Keratinocyte (primary cell): ENCODE data around the gene CD59. TPM values are rescaled to one million over a fixed set of nuclear protein-coding genes. Genes with fewer than 3 reads are reported as not detected.
A peak's percentile ranks its signal among the peaks of the same experiment; 100 is the strongest.

Experiments used
- DNase-seq: peaks from one replicate; pipeline ENCODE4 v3.0.0-alpha.2; 2011; ENCODE audit warnings: low read depth, missing footprints, low spot score
- FAIRE-seq: peaks from 2 replicates; lab custom pipeline; 2011; peaks lifted over from hg19 to GRCh38; lab: Jason Lieb, UNC
- H2AFZ ChIP-seq: 2 replicates; pipeline ENCODE4 v1.6.0; 2012; ENCODE audit warnings: low read length, control low read depth, inconsistent platforms; ENCODE audit not compliant: control insufficient read depth
- H3K27ac ChIP-seq: 2 replicates; pipeline ENCODE4 v1.5.1; 2011; ENCODE audit warnings: low read length; ENCODE audit not compliant: control insufficient read depth, insufficient read depth
- H3K27me3 ChIP-seq: 3 replicates; pipeline ENCODE4 v1.6.0; 2011; ENCODE audit warnings: low read length; ENCODE audit not compliant: control insufficient read depth, insufficient read depth; ENCODE audit errors: extremely low read depth
- H3K36me3 ChIP-seq, 2 experiments: 2 replicates in 1 of 2; 3 replicates in 1 of 2; pipeline ENCODE4 v1.5.1; 2011; ENCODE audit warnings: low read length in 2 of 2, mild to moderate bottlenecking in 1 of 2; ENCODE audit not compliant: control insufficient read depth in 2 of 2, insufficient read depth in 2 of 2; ENCODE audit errors: extremely low read depth in 1 of 2
- H3K4me1 ChIP-seq: 3 replicates; pipeline ENCODE4 v1.5.1; 2011; ENCODE audit warnings: low read length; ENCODE audit not compliant: control insufficient read depth, insufficient read depth; ENCODE audit errors: extremely low read depth
- H3K4me2 ChIP-seq: 3 replicates; pipeline ENCODE4 v1.6.0; 2011; ENCODE audit warnings: low read depth, low read length; ENCODE audit not compliant: control insufficient read depth, insufficient read depth; ENCODE audit errors: extremely low read depth
- H3K4me3 ChIP-seq, 3 experiments: fragments of 200-600 bp in 1 of 3; sonication (generic) in 1 of 3; 2 replicates in 2 of 3; 3 replicates in 1 of 3; pipeline ENCODE4 v1.5.1; 2011 to 2016; ENCODE audit warnings: low read length in 3 of 3, mild to moderate bottlenecking in 3 of 3, control low read depth in 2 of 3, inconsistent platforms in 1 of 3, low read depth in 1 of 3, mixed read lengths in 1 of 3, mixed run types in 1 of 3, moderate library complexity in 1 of 3; ENCODE audit not compliant: control insufficient read depth in 2 of 3, insufficient read depth in 2 of 3; ENCODE audit errors: extremely low read depth in 1 of 3
- H3K79me2 ChIP-seq: 2 replicates; pipeline ENCODE4 v1.6.0; 2012; ENCODE audit warnings: low read length; ENCODE audit not compliant: control insufficient read depth, insufficient read depth
- H3K9ac ChIP-seq: 3 replicates; pipeline ENCODE4 v1.6.0; 2011; ENCODE audit warnings: low read length; ENCODE audit not compliant: control insufficient read depth, insufficient read depth; ENCODE audit errors: extremely low read depth
- H3K9me1 ChIP-seq: 3 replicates; pipeline ENCODE4 v1.6.0; 2011; ENCODE audit warnings: low read length; ENCODE audit not compliant: control insufficient read depth, insufficient read depth; ENCODE audit errors: extremely low read depth
- H3K9me3 ChIP-seq: 2 replicates; pipeline ENCODE4 v1.5.1; 2012; ENCODE audit warnings: low read depth, low read length; ENCODE audit not compliant: control insufficient read depth
- H4K20me1 ChIP-seq: 3 replicates; pipeline ENCODE4 v1.6.0; 2011; ENCODE audit warnings: low read length; ENCODE audit not compliant: control insufficient read depth, insufficient read depth; ENCODE audit errors: extremely low read depth
- EZH2 ChIP-seq: IDR thresholded peaks from one replicate; pipeline ENCODE4 v1.6.1; 2012; ENCODE audit warnings: inconsistent platforms, mild to moderate bottlenecking, low read length, moderate library complexity
- dilution Hi-C: fragments of 300-500 bp; cut with MboI; formaldehyde crosslinking; loops from one replicate; pipeline ENCODE4 v1.7.0; 2020; ENCODE audit warnings: low sequenced_read_pairs; ENCODE audit not compliant: extremely low pct_ligation_motif_present
- polyA plus RNA-seq, 5 experiments: library from polyadenylated mRNA; depleted of rRNA in 3 of 5; stranded (reverse) in 3 of 5; stranded (forward) in 1 of 5; unstranded in 1 of 5; fragments of >200 nt; gene quantifications; 1 replicate in 1 of 5; 2 replicates in 3 of 5; 3 replicates in 1 of 5; pipeline versions ENCODE4 v1.2.1 to v1.2.3, GENCODE V29; 2011 to 2012; ENCODE audit warnings: missing spikeins in 2 of 5, low read depth in 1 of 5, low replicate concordance in 1 of 5
- TF ChIP-seq, protein P1 (sequence below), 3 experiments: IDR thresholded peaks in 1 of 3; conservative IDR thresholded peaks in 1 of 3; optimal IDR thresholded peaks in 1 of 3; 2 replicates in 2 of 3; 3 replicates in 1 of 3; pipeline versions ENCODE3 to v1.5.1; 2011; ENCODE audit warnings: low read length in 3 of 3, mild to moderate bottlenecking in 3 of 3, moderate library complexity in 2 of 3, control low read depth in 1 of 3, inconsistent platforms in 1 of 3; ENCODE audit not compliant: insufficient read depth in 2 of 3; ENCODE audit errors: extremely low read depth in 1 of 3

CD59 gene
- polyA plus RNA-seq, 1 donor (not counting 4 experiments of a cell fraction or from before 2014, with no cell fraction given): 1,349 TPM

DNA sequence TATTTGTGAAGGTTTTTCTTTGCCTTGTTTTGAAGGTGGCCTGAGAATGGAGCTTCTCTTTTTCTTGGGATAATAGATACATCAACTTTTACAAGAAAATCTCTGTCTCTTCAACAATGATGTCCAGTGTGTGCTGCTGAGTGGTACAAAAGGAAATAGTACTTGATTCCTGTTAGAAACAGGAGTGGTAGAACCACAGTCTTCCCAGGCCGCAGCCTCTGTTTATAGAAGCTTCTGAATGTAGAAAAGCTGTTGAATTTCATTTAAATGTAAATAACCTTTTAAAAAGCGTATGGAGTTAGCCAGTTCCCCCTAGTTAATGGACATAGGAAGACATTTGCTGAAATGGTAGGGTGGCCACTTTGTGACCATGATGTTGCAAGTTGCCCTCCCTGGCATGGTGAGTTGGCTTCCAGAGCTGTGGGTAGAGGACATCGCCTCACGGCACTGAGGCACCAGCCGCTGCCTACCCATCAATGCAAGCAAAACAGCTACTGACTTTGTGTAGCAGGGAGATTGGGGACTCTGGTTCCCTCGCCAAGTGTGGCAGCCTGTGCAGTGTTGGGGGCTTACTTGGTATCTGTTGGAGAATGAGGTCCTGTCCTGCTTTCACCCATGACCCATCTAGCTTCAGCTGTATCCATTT is 67.1 kb downstream of the CD59 start:
- no peak for DNase-seq
- no peaks in the 10 kb centered on the region for H3K27me3 ChIP-seq
- no peaks in the 10 kb centered on the region for H3K79me2 ChIP-seq
- H3K27ac ChIP-seq: no peak overlapping the region
- H3K36me3 ChIP-seq: no peaks in the 10 kb centered on the region
- no peak overlapping the region for H3K4me2 ChIP-seq
- peaks cover 46% of the 10 kb centered on the region for H3K4me1 ChIP-seq
- no peak overlapping the region for H3K4me3 ChIP-seq
- H2AFZ ChIP-seq: no peak overlapping the region
- H4K20me1 ChIP-seq: no peaks in the 10 kb centered on the region
- no peaks in the 10 kb centered on the region for H3K9me1 ChIP-seq
- dilution Hi-C loops: no loop called here
- TF ChIP-seq, protein P1, sequence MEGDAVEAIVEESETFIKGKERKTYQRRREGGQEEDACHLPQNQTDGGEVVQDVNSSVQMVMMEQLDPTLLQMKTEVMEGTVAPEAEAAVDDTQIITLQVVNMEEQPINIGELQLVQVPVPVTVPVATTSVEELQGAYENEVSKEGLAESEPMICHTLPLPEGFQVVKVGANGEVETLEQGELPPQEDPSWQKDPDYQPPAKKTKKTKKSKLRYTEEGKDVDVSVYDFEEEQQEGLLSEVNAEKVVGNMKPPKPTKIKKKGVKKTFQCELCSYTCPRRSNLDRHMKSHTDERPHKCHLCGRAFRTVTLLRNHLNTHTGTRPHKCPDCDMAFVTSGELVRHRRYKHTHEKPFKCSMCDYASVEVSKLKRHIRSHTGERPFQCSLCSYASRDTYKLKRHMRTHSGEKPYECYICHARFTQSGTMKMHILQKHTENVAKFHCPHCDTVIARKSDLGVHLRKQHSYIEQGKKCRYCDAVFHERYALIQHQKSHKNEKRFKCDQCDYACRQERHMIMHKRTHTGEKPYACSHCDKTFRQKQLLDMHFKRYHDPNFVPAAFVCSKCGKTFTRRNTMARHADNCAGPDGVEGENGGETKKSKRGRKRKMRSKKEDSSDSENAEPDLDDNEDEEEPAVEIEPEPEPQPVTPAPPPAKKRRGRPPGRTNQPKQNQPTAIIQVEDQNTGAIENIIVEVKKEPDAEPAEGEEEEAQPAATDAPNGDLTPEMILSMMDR (optimal IDR thresholded peaks at IDR 0.05 in 1 of 3, IDR thresholded peaks at IDR 0.05 in 1 of 3, conservative IDR thresholded peaks at IDR 0.05 in 1 of 3; ENCODE audit: extremely low read depth in 1 of 3, insufficient read depth in 2 of 3, low read length in 3 of 3): no peak
- TF ChIP-seq EZH2: no peak
- H3K9ac ChIP-seq: no peak overlapping the region
- H3K9me3 ChIP-seq: no peaks in the 10 kb centered on the region
- no peak for FAIRE-seq

DNA sequence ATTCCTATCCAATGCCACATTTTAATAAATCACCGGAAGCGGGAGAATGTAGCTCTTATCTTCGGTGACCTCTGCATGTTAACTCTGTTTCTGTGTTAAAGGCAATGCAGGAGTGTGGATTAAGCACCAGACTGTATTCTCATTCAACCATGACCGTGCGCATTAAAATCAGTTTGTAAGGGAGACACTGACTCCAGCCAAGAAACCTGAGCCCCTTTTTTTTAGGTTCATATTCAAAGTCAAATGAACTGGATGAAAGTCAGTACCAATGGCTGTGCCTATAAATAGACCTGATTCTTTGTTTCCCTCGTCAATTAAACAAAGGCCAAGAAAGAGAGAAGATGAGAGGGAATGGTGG is 67.8 kb downstream of the CD59 start:
- FAIRE-seq (no peak), DNase-seq (no peak)
- no peaks in the 10 kb centered on the region for H3K9me3 ChIP-seq
- no peaks in the 10 kb centered on the region for H3K27me3 ChIP-seq
- peak overlapping the region; percentile 3 for H3K4me2 ChIP-seq
- peaks cover 46% of the 10 kb centered on the region for H3K4me1 ChIP-seq
- no peak for TF ChIP-seq EZH2
- TF ChIP-seq, protein P1 (optimal IDR thresholded peaks at IDR 0.05 in 1 of 3, IDR thresholded peaks at IDR 0.05 in 1 of 3, conservative IDR thresholded peaks at IDR 0.05 in 1 of 3; ENCODE audit: extremely low read depth in 1 of 3, insufficient read depth in 2 of 3, low read length in 3 of 3): no peak
- no peak overlapping the region for H3K4me3 ChIP-seq
- no peaks in the 10 kb centered on the region for H4K20me1 ChIP-seq
- peak overlapping the region; percentile 35 for H2AFZ ChIP-seq
- H3K9ac ChIP-seq: no peak overlapping the region
- no peaks in the 10 kb centered on the region for H3K36me3 ChIP-seq
- H3K27ac ChIP-seq: no peak overlapping the region
- no peaks in the 10 kb centered on the region for H3K79me2 ChIP-seq
- dilution Hi-C loops: no loop called here
- H3K9me1 ChIP-seq: no peaks in the 10 kb centered on the region
